ENCODE data around the gene DCAF16. TPM values are rescaled to one million over a fixed set of nuclear protein-coding genes. Genes with fewer than 3 reads are reported as not detected.

DCAF16 gene
- total and polyA plus RNA-seq, 3 donors from 2014 or later: 30.5 to 48.0 (median 42.6) TPM

- intact Hi-C loops (cut with DNase I; ENCODE audit: low total_unique reads): no loop called here
- Histone ChIP-seq H3K27ac (no peak overlapping the region), H3K4me3 (no peak overlapping the region), H3K36me3 (ENCODE audit: low read depth, missing control alignments) (no peaks in the 10 kb centered on the region), H3K4me1 (no peaks in the 10 kb centered on the region), H3K27me3 (no peaks in the 10 kb centered on the region), H3K9me3 (no peaks in the 10 kb centered on the region)
- WGBS, 2 donors: 45 to 58% methylated on average over 3 of the region's 3 CpGs
- TF ChIP-seq CTCF (IDR thresholded peaks at IDR 0.05) (no peak), POLR2A (IDR thresholded peaks at IDR 0.05) (no peak)
- no peak for DNase-seq
These were observed 47.1 kb downstream of the DCAF16 start for GRCh38 chr4:17763416-17763815.

- intact Hi-C loops (cut with DNase I; ENCODE audit: low total_unique reads): no loop called here
- Histone ChIP-seq H3K9me3 (no peaks in the 10 kb centered on the region), H3K27ac (no peak overlapping the region), H3K4me3 (no peak overlapping the region), H3K27me3 (no peaks in the 10 kb centered on the region), H3K4me1 (no peaks in the 10 kb centered on the region), H3K36me3 (ENCODE audit: low read depth, missing control alignments) (no peaks in the 10 kb centered on the region)
- DNase-seq: no peak
- TF ChIP-seq POLR2A (IDR thresholded peaks at IDR 0.05) (no peak), CTCF (IDR thresholded peaks at IDR 0.05) (no peak)
- 70 to 75% methylated on average over 1 of the region's 1 CpG for WGBS, 2 donors
These were observed 47.8 kb downstream of the DCAF16 start for GRCh38 chr4:17762726-17763125.

GRCh38 chr4:17761062-17761461 lies 49.5 kb downstream of the DCAF16 start:
- Histone ChIP-seq H3K9me3 (no peaks in the 10 kb centered on the region), H3K4me3 (no peak overlapping the region), H3K27ac (no peak overlapping the region), H3K36me3 (ENCODE audit: low read depth, missing control alignments) (no peaks in the 10 kb centered on the region), H3K27me3 (no peaks in the 10 kb centered on the region), H3K4me1 (no peaks in the 10 kb centered on the region)
- 50% methylated on average over 1 of the region's 1 CpG for WGBS, 2 donors
- no peak for TF ChIP-seq CTCF (IDR thresholded peaks at IDR 0.05)
- intact Hi-C loops (cut with DNase I; ENCODE audit: low total_unique reads): no loop called here
- no peak for DNase-seq

- Histone ChIP-seq H3K36me3 (ENCODE audit: low read depth, missing control alignments) (no peaks in the 10 kb centered on the region), H3K4me1 (no peaks in the 10 kb centered on the region), H3K27me3 (no peaks in the 10 kb centered on the region), H3K4me3 (no peak overlapping the region), H3K27ac (no peak overlapping the region), H3K9me3 (no peaks in the 10 kb centered on the region)
- intact Hi-C loops (cut with DNase I; ENCODE audit: low total_unique reads): no loop called here
- no peak for DNase-seq
- 78 to 87% methylated on average over 5 to 6 of the region's 6 CpGs for WGBS, 2 donors
- TF ChIP-seq CTCF (IDR thresholded peaks at IDR 0.05) (no peak), POLR2A (IDR thresholded peaks at IDR 0.05) (no peak)
These were observed 49.9 kb downstream of the DCAF16 start for GRCh38 chr4:17760626-17761025.

GRCh38 chr4:17758485-17758884 lies 52.1 kb downstream of the DCAF16 start:
- no peak overlapping the region for H3K27ac ChIP-seq
- no peaks in the 10 kb centered on the region for H3K9me3 ChIP-seq
- intact Hi-C loops (cut with DNase I; ENCODE audit: low total_unique reads): no loop called here
- TF ChIP-seq POLR2A (IDR thresholded peaks at IDR 0.05) (no peak), CTCF (IDR thresholded peaks at IDR 0.05) (no peak)
- no peak overlapping the region for H3K4me3 ChIP-seq
- no peak for DNase-seq
- no peaks in the 10 kb centered on the region for H3K36me3 ChIP-seq (ENCODE audit: low read depth, missing control alignments)
- H3K4me1 ChIP-seq: no peaks in the 10 kb centered on the region
- 42 to 57% methylated on average over 5 of the region's 5 CpGs for WGBS, 2 donors
- H3K27me3 ChIP-seq: no peaks in the 10 kb centered on the region

Data from testis (tissue), 3 donors.